Thymus (tissue), 2 donors: ENCODE data around the gene ZNF160. TPM values are rescaled to one million over a fixed set of nuclear protein-coding genes. Genes with fewer than 3 reads are reported as not detected.

ENCODE experiments used
- polyA plus RNA-seq: library from polyadenylated mRNA; stranded (reverse); fragments of 200-250 nt; gene quantifications from one replicate; pipeline ENCODE4 v1.2.3, GENCODE V29; 2013
- total RNA-seq: library from RNA; stranded (reverse); fragments of 120-200 nt; gene quantifications from one replicate; pipeline ENCODE4 v1.2.4, GENCODE V29; 2013
- donor health status: healthy.

ZNF160 gene
- total and polyA plus RNA-seq, 2 donors: 20.5 to 33.1 TPM

Other genes starting within 250 kb of the ZNF160 start
- gene ZNF468, start 245.8 kb downstream of the ZNF160 start, total RNA-seq: 20.5 TPM
- 18.3 TPM for gene ZNF468, start 245.8 kb downstream of the ZNF160 start, polyA plus RNA-seq
- gene ZNF320, start 205.8 kb downstream of the ZNF160 start, total RNA-seq: 7.6 TPM
- gene ZNF320, start 205.8 kb downstream of the ZNF160 start, polyA plus RNA-seq: 9.7 TPM
- gene ZNF888, start 180.0 kb downstream of the ZNF160 start, total RNA-seq: 5.7 TPM
- 6.1 TPM for gene ZNF888, start 180.0 kb downstream of the ZNF160 start, polyA plus RNA-seq
- gene ZNF816, start 140.5 kb downstream of the ZNF160 start, total RNA-seq: 17.0 TPM
- gene ZNF816, start 140.5 kb downstream of the ZNF160 start, polyA plus RNA-seq: 8.4 TPM
- gene ERVV-1, start 89.5 kb downstream of the ZNF160 start, total RNA-seq: 0.05 TPM
- 0.14 TPM for gene ERVV-1, start 89.5 kb downstream of the ZNF160 start, polyA plus RNA-seq
- 0.05 TPM for gene ERVV-2, start 58.7 kb downstream of the ZNF160 start, total RNA-seq
- gene ERVV-2, start 58.7 kb downstream of the ZNF160 start, polyA plus RNA-seq: 0.05 TPM
- gene ZNF415, start 29.5 kb upstream of the ZNF160 start, total RNA-seq: 8.1 TPM
- 9.1 TPM for gene ZNF415, start 29.5 kb upstream of the ZNF160 start, polyA plus RNA-seq
- gene ZNF347, start 55.6 kb upstream of the ZNF160 start, total RNA-seq: 7.6 TPM
- 6.8 TPM for gene ZNF347, start 55.6 kb upstream of the ZNF160 start, polyA plus RNA-seq
- gene ZNF665, start 89.9 kb upstream of the ZNF160 start, total RNA-seq: 5.6 TPM
- gene ZNF665, start 89.9 kb upstream of the ZNF160 start, polyA plus RNA-seq: 7.7 TPM
- gene ZNF677, start 151.5 kb upstream of the ZNF160 start, total RNA-seq: 12.8 TPM
- 13.2 TPM for gene ZNF677, start 151.5 kb upstream of the ZNF160 start, polyA plus RNA-seq
- gene VN1R2, start 154.9 kb upstream of the ZNF160 start, total RNA-seq: not detected
- gene VN1R2, start 154.9 kb upstream of the ZNF160 start, polyA plus RNA-seq: not detected
- gene VN1R4, start 164.3 kb upstream of the ZNF160 start, total RNA-seq: not detected
- not detected for gene VN1R4, start 164.3 kb upstream of the ZNF160 start, polyA plus RNA-seq
- gene ZNF845, start 230.3 kb upstream of the ZNF160 start, total RNA-seq: 10.5 TPM
- 5.7 TPM for gene ZNF845, start 230.3 kb upstream of the ZNF160 start, polyA plus RNA-seq